GM12801 (cell line): Measurements from ENCODE around the gene KLK1.

Experiments
- CTCF ChIP-seq: IDR thresholded peaks from one replicate; pipeline ENCODE4 v1.5.1; 2011; ENCODE audit warnings: control low read depth; ENCODE audit not compliant: insufficient read length; ENCODE audit errors: extremely low read depth

The KLK1 gene

GRCh38 chr19:50835103-50835784 lies 11.7 kb upstream of the KLK1 start:
- no peak for TF ChIP-seq CTCF

- TF ChIP-seq CTCF: no peak
Measured at GRCh38 chr19:50833802-50834167, 10.2 kb upstream of the KLK1 start.

- no peak for TF ChIP-seq CTCF
Measured at GRCh38 chr19:50833117-50833801, 9.7 kb upstream of the KLK1 start, which contains the start of gene KLK15. KLK15 (minus strand) TSS chr19:50833574; CDS start chr19:50831492, 2,082 bp downstream.

GRCh38 chr19:50832666-50833065 lies 9.1 kb upstream of the KLK1 start:
- no peak for TF ChIP-seq CTCF

GRCh38 chr19:50831026-50831396 lies 7.4 kb upstream of the KLK1 start:
- TF ChIP-seq CTCF: no peak

GRCh38 chr19:50830266-50831025 lies 6.9 kb upstream of the KLK1 start:
- TF ChIP-seq CTCF: no peak

- no peak for TF ChIP-seq CTCF
Measured at GRCh38 chr19:50829801-50830200, 6.2 kb upstream of the KLK1 start.
